H1 (cell line): Measurements from ENCODE around the gene SPINDOC. TPM values are rescaled to one million over a fixed set of nuclear protein-coding genes. Genes with fewer than 3 reads are reported as not detected.

ENCODE experiments used
- GTF2F1 ChIP-seq: IDR thresholded peaks from 2 replicates; pipeline ENCODE4 v1.6.1; 2012; ENCODE audit warnings: low read depth, low read length, improper control_type of control experiment, borderline replicate concordance
- PHF8 ChIP-seq: fragments of 200-600 bp; sonication (generic); conservative IDR thresholded peaks from 2 replicates; pipeline ENCODE4 v1.7.1; 2012; ENCODE audit warnings: low read depth, mild to moderate bottlenecking, inconsistent platforms, low read length, moderate library complexity
- POLR2A ChIP-seq, 2 experiments: IDR thresholded peaks; 1 replicate in 1 of 2; 2 replicates in 1 of 2; pipeline ENCODE4 v1.6.1; 2011; ENCODE audit warnings: low read depth in 2 of 2, low read length in 2 of 2, mild to moderate bottlenecking in 2 of 2; ENCODE audit errors: control extremely low read depth in 1 of 2
- SP4 ChIP-seq: IDR thresholded peaks from 2 replicates; pipeline ENCODE4 v1.6.1; 2012; ENCODE audit warnings: low read length, inconsistent platforms
- SUZ12 ChIP-seq: fragments of 200-600 bp; sonication (generic); IDR thresholded peaks from 2 replicates; pipeline ENCODE4 v1.6.1; 2012; ENCODE audit warnings: mild to moderate bottlenecking, inconsistent platforms, low read length, moderate library complexity, mixed read lengths
- YY1 ChIP-seq: IDR thresholded peaks from 2 replicates; pipeline ENCODE4 v1.6.1; 2011; ENCODE audit warnings: low read depth, mild to moderate bottlenecking, low read length
- polyA plus RNA-seq, 7 experiments: library from polyadenylated mRNA; depleted of rRNA in 3 of 7; stranded (reverse) in 5 of 7; unstranded in 2 of 7; fragments of >200 nt in 5 of 7; fragments of 200-250 nt in 2 of 7; gene quantifications; 1 replicate in 5 of 7; 2 replicates in 1 of 7; 4 replicates in 1 of 7; pipeline versions ENCODE4 v1.2.1 to v1.2.3, GENCODE V29; 2011 to 2013; ENCODE audit warnings: missing spikeins in 2 of 7, mixed read lengths in 2 of 7
- total RNA-seq: library from RNA; stranded (reverse); fragmentation: NEBNext Ultra II Directional; extraction: Animal tissue kit (Norgen Biotek cat#: 25700); gene quantifications from 2 replicates; pipeline ENCODE4 v1.2.1, GENCODE V29; 2021
- TF ChIP-seq, protein P1 (sequence below): IDR thresholded peaks from 2 replicates; pipeline ENCODE4 v1.6.1; 2012; ENCODE audit warnings: low read length, inconsistent platforms
- TF ChIP-seq, protein P2 (sequence below): IDR thresholded peaks from 2 replicates; pipeline ENCODE4 v1.6.1; 2011; ENCODE audit warnings: low read length, improper control_type of control experiment
- TF ChIP-seq, protein P3 (sequence below), 3 experiments: IDR thresholded peaks; 1 replicate in 2 of 3; 2 replicates in 1 of 3; pipeline versions ENCODE4 v1.5.1 to v1.6.1; 2011; ENCODE audit warnings: low read length in 3 of 3, mild to moderate bottlenecking in 3 of 3, inconsistent platforms in 2 of 3, low read depth in 1 of 3, moderate library complexity in 1 of 3; ENCODE audit not compliant: insufficient read depth in 1 of 3; ENCODE audit errors: control extremely low read depth in 1 of 3

Gene SPINDOC
- total and polyA plus RNA-seq, 2 of the 8 experiments (the other 6 are each of a cell fraction or from before 2014, with no cell fraction given), result 78.7 to 99.7 TPM

DNA sequence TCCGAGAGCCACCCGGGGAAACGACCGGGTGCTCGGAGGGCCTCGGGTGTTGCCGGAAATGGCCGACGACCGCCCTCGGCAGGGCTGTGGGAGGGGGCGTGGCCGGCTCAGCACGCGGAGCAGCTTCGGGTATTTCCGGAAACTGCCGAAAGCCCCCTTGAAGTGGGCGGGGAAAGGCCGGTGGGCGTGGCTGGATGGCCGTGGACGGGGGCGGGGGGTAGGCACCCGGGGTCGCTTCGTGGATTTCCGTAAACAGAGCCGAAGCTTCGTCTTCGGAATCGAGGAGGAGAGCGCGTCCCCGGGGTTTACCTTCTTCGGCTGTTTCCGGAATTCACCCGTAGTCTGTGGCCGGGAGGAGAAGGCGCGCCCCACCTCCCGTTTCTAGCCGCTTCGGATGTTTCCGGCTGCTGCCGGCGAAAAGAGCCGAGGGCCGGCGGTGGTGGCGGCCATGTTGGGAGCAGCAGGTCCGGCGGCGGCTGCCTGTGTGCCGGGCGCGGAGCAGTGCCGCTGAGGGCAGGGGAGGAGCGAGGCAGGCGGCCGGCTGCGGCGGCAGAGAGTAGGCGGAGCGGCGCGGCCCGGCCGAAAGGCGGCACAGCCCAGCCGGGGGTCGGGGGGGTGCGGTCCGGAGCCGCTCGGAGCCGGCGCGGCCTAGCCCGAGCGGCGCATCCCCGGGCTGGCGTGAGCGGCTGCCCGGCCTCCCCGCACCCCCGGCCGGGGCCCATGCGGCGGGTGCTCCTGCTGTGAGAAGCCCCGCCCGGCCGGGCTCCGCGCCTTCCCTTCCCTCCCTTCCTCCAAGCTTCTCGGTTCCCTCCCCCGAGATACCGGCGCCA lies 25.6 kb downstream of the SPINDOC start, which contains the start of gene MARK2 (continued):
- TF ChIP-seq, protein P1, sequence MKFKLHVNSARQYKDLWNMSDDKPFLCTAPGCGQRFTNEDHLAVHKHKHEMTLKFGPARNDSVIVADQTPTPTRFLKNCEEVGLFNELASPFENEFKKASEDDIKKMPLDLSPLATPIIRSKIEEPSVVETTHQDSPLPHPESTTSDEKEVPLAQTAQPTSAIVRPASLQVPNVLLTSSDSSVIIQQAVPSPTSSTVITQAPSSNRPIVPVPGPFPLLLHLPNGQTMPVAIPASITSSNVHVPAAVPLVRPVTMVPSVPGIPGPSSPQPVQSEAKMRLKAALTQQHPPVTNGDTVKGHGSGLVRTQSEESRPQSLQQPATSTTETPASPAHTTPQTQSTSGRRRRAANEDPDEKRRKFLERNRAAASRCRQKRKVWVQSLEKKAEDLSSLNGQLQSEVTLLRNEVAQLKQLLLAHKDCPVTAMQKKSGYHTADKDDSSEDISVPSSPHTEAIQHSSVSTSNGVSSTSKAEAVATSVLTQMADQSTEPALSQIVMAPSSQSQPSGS, result no peak
- TF ChIP-seq SP4 (peak; percentile 93), YY1 (peak; percentile 95), SUZ12 (no peak), POLR2A (IDR thresholded peaks at IDR 0.05; ENCODE audit: control extremely low read depth in 1 of 2, low read depth in 2 of 2, low read length in 2 of 2) (peak in 1 of 2 experiments; percentile 48; a peak in 1 of 3 replicates), GTF2F1 (no peak), PHF8 (peak; percentile 81)
- TF ChIP-seq, protein P2, sequence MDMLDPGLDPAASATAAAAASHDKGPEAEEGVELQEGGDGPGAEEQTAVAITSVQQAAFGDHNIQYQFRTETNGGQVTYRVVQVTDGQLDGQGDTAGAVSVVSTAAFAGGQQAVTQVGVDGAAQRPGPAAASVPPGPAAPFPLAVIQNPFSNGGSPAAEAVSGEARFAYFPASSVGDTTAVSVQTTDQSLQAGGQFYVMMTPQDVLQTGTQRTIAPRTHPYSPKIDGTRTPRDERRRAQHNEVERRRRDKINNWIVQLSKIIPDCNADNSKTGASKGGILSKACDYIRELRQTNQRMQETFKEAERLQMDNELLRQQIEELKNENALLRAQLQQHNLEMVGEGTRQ, result no peak
- TF ChIP-seq, protein P3, sequence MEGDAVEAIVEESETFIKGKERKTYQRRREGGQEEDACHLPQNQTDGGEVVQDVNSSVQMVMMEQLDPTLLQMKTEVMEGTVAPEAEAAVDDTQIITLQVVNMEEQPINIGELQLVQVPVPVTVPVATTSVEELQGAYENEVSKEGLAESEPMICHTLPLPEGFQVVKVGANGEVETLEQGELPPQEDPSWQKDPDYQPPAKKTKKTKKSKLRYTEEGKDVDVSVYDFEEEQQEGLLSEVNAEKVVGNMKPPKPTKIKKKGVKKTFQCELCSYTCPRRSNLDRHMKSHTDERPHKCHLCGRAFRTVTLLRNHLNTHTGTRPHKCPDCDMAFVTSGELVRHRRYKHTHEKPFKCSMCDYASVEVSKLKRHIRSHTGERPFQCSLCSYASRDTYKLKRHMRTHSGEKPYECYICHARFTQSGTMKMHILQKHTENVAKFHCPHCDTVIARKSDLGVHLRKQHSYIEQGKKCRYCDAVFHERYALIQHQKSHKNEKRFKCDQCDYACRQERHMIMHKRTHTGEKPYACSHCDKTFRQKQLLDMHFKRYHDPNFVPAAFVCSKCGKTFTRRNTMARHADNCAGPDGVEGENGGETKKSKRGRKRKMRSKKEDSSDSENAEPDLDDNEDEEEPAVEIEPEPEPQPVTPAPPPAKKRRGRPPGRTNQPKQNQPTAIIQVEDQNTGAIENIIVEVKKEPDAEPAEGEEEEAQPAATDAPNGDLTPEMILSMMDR (IDR thresholded peaks at IDR 0.05; ENCODE audit: control extremely low read depth in 1 of 3, insufficient read depth in 1 of 3, low read depth in 1 of 3, low read length in 3 of 3), result no peak
